ENCODE results near the gene ZNF575. TPM values are rescaled to one million over a fixed set of nuclear protein-coding genes. Genes with fewer than 3 reads are reported as not detected.
A peak's percentile ranks its signal among the peaks of the same experiment; 100 is the strongest.

The ZNF575 gene
- total RNA-seq, 2 experiments from 2014 or later: 2.0 TPM; not detected in 1

GRCh38 chr19:43524922-43525835 is 7.8 kb upstream of the ZNF575 start:
- no peak overlapping the region for H3K4me3 ChIP-seq (ENCODE audit: low read depth, low read length, poor library complexity, severe bottlenecking)

GRCh38 chr19:43525836-43526771 is 6.9 kb upstream of the ZNF575 start:
- BruUV-seq (replicated peaks): no TSS peak
- no peaks in the 10 kb centered on the region for H3K36me3 ChIP-seq (ENCODE audit: insufficient read depth, low read length)
- no peak overlapping the region for H3K27ac ChIP-seq (ENCODE audit: low read depth, low read length, poor library complexity, severe bottlenecking)
- no peaks in the 10 kb centered on the region for H4K20me1 ChIP-seq (ENCODE audit: insufficient read depth, low read length)
- H3K9me3 ChIP-seq (ENCODE audit: low read length): no peaks in the 10 kb centered on the region
- peaks cover 18% of the 10 kb centered on the region for H3K4me1 ChIP-seq (ENCODE audit: insufficient read depth, low read length, poor library complexity, severe bottlenecking)
- ChIA-PET POLR2A (no interaction called here), CTCF (ENCODE audit: unreplicated experiment) (no interaction called here)
- TF ChIP-seq, protein P1, sequence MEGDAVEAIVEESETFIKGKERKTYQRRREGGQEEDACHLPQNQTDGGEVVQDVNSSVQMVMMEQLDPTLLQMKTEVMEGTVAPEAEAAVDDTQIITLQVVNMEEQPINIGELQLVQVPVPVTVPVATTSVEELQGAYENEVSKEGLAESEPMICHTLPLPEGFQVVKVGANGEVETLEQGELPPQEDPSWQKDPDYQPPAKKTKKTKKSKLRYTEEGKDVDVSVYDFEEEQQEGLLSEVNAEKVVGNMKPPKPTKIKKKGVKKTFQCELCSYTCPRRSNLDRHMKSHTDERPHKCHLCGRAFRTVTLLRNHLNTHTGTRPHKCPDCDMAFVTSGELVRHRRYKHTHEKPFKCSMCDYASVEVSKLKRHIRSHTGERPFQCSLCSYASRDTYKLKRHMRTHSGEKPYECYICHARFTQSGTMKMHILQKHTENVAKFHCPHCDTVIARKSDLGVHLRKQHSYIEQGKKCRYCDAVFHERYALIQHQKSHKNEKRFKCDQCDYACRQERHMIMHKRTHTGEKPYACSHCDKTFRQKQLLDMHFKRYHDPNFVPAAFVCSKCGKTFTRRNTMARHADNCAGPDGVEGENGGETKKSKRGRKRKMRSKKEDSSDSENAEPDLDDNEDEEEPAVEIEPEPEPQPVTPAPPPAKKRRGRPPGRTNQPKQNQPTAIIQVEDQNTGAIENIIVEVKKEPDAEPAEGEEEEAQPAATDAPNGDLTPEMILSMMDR (conservative IDR thresholded peaks at IDR 0.05; ENCODE audit: low read length): no peak
- TF ChIP-seq EZH2phosphoT487 (IDR thresholded peaks at IDR 0.05; ENCODE audit: borderline replicate concordance, low read depth, low read length): no peak
- intact Hi-C loops (cut with micrococcal nuclease; ENCODE audit: unreplicated experiment): no loop called here
- no peaks in the 10 kb centered on the region for H3K9me2 ChIP-seq (ENCODE audit: insufficient read depth, low read length)
- DNase-seq (ENCODE audit: low spot score): no peak
- no peak overlapping the region for H3K4me3 ChIP-seq (ENCODE audit: low read depth, low read length, poor library complexity, severe bottlenecking)
- H3K4me2 ChIP-seq (ENCODE audit: low read length): peak overlapping the region; percentile 86
- H2AFZ ChIP-seq (ENCODE audit: low read length): no peak overlapping the region; the same call in 1 of the 2 replicates
- H3K79me2 ChIP-seq (ENCODE audit: insufficient read depth, low read depth, low read length): no peaks in the 10 kb centered on the region

More at GRCh38 chr19:43524922-43525835, 7.8 kb upstream of the ZNF575 start:
- Histone ChIP-seq H3K27ac (ENCODE audit: low read depth, low read length, poor library complexity, severe bottlenecking) (no peak overlapping the region), H3K9me2 (ENCODE audit: insufficient read depth, low read length) (no peaks in the 10 kb centered on the region), H4K20me1 (ENCODE audit: insufficient read depth, low read length) (no peaks in the 10 kb centered on the region), H3K79me2 (ENCODE audit: insufficient read depth, low read depth, low read length) (no peaks in the 10 kb centered on the region), H3K36me3 (ENCODE audit: insufficient read depth, low read length) (no peaks in the 10 kb centered on the region), H2AFZ (ENCODE audit: low read length) (no peak overlapping the region), H3K9me3 (ENCODE audit: low read length) (no peaks in the 10 kb centered on the region), H3K4me1 (ENCODE audit: insufficient read depth, low read length, poor library complexity, severe bottlenecking) (peaks cover 18% of the 10 kb centered on the region), H3K4me2 (ENCODE audit: low read length) (peak overlapping the region; percentile 28; the same call in 1 of the 2 replicates)
- no peak for DNase-seq (ENCODE audit: low spot score)
- BruUV-seq (replicated peaks): no TSS peak
- POLR2A ChIA-PET: no interaction called here
- CTCF ChIA-PET (ENCODE audit: unreplicated experiment): no interaction called here
- intact Hi-C loops (cut with micrococcal nuclease; ENCODE audit: unreplicated experiment): no loop called here
- no peak for TF ChIP-seq EZH2phosphoT487 (IDR thresholded peaks at IDR 0.05; ENCODE audit: borderline replicate concordance, low read depth, low read length)
- TF ChIP-seq, protein P1 (conservative IDR thresholded peaks at IDR 0.05; ENCODE audit: low read length): no peak

Measured in OCI-LY7 (cell line).